Measurements from ENCODE around the gene ACKR3. TPM values are rescaled to one million over a fixed set of nuclear protein-coding genes. Genes with fewer than 3 reads are reported as not detected.

The ACKR3 gene
- total RNA-seq, 1 experiment from 2014 or later: not detected

GRCh38 chr2:236613612-236614011 lies 44.0 kb downstream of the ACKR3 start:
- intact Hi-C loops (cut with micrococcal nuclease; ENCODE audit: unreplicated experiment) (no loop called here), in situ Hi-C loops (cut with HindIII; ENCODE audit: low pct_unique_long_range_greater_than_20kb, low sequenced_read_pairs) (no loop called here)
- Histone ChIP-seq H3K9me3 (ENCODE audit: control insufficient read depth, insufficient read depth, low read depth, low read length) (no peaks in the 10 kb centered on the region), H3K4me3 (ENCODE audit: low read depth in 2 of 2, low read length in 2 of 2) (no peak overlapping the region), H3K27ac (ENCODE audit: low read length) (no peak overlapping the region), H3K4me1 (ENCODE audit: control insufficient read depth, insufficient read depth, low read length) (no peaks in the 10 kb centered on the region; the same call in 1 of the 2 replicates), H3K27me3 (ENCODE audit: control insufficient read depth, insufficient read depth, low read length) (peaks cover 29% of the 10 kb centered on the region), H3K36me3 (ENCODE audit: control insufficient read depth, insufficient read depth, low read length) (no peaks in the 10 kb centered on the region)
- ATAC-seq (no peak), DNase-seq (ENCODE audit: low read depth, low spot score) (no peak)
- no TSS peak for BruUV-seq (replicated peaks)
- POLR2A ChIA-PET: no interaction called here
- TF ChIP-seq REST (IDR thresholded peaks at IDR 0.05; ENCODE audit: insufficient read depth in 1 of 2, low read depth in 2 of 2, low read length in 1 of 2) (no peak), POLR2AphosphoS5 (IDR thresholded peaks at IDR 0.05; ENCODE audit: low read depth, low read length) (no peak), TCF7L2 (IDR thresholded peaks at IDR 0.05; ENCODE audit: low read depth, low read length) (no peak), CTCF (IDR thresholded peaks at IDR 0.05) (no peak), SIN3A (IDR thresholded peaks at IDR 0.05; ENCODE audit: borderline replicate concordance, insufficient read depth, low read depth, low read length) (no peak)
- CTCF ChIA-PET: no interaction called here

GRCh38 chr2:236614551-236614950 lies 44.9 kb downstream of the ACKR3 start:
- no peaks in the 10 kb centered on the region for H3K9me3 ChIP-seq (ENCODE audit: control insufficient read depth, insufficient read depth, low read depth, low read length)
- peaks cover 34% of the 10 kb centered on the region for H3K27me3 ChIP-seq (ENCODE audit: control insufficient read depth, insufficient read depth, low read length)
- TF ChIP-seq SIN3A (IDR thresholded peaks at IDR 0.05; ENCODE audit: borderline replicate concordance, insufficient read depth, low read depth, low read length) (no peak), REST (IDR thresholded peaks at IDR 0.05; ENCODE audit: insufficient read depth in 1 of 2, low read depth in 2 of 2, low read length in 1 of 2) (no peak), TCF7L2 (IDR thresholded peaks at IDR 0.05; ENCODE audit: low read depth, low read length) (no peak), POLR2AphosphoS5 (IDR thresholded peaks at IDR 0.05; ENCODE audit: low read depth, low read length) (no peak), CTCF (IDR thresholded peaks at IDR 0.05) (no peak)
- intact Hi-C loops (cut with micrococcal nuclease; ENCODE audit: unreplicated experiment): no loop called here
- BruUV-seq (replicated peaks): no TSS peak
- no peak overlapping the region for H3K27ac ChIP-seq (ENCODE audit: low read length)
- POLR2A ChIA-PET: no interaction called here
- in situ Hi-C loops (cut with HindIII; ENCODE audit: low pct_unique_long_range_greater_than_20kb, low sequenced_read_pairs): no loop called here
- no peak overlapping the region for H3K4me3 ChIP-seq (ENCODE audit: low read depth in 2 of 2, low read length in 2 of 2)
- DNase-seq (ENCODE audit: low read depth, low spot score): no peak
- no peaks in the 10 kb centered on the region; the same call in 1 of the 2 replicates for H3K4me1 ChIP-seq (ENCODE audit: control insufficient read depth, insufficient read depth, low read length)
- H3K36me3 ChIP-seq (ENCODE audit: control insufficient read depth, insufficient read depth, low read length): no peaks in the 10 kb centered on the region
- CTCF ChIA-PET: no interaction called here
- no peak for ATAC-seq
